A204.1 (cell line): Measurements from ENCODE around the gene CCDC71L.

Experiments
- FAIRE-seq: peaks from 2 replicates; lab custom pipeline; 2012; peaks lifted over from hg19 to GRCh38; lab: Jason Lieb, UNC

The CCDC71L gene

DNA sequence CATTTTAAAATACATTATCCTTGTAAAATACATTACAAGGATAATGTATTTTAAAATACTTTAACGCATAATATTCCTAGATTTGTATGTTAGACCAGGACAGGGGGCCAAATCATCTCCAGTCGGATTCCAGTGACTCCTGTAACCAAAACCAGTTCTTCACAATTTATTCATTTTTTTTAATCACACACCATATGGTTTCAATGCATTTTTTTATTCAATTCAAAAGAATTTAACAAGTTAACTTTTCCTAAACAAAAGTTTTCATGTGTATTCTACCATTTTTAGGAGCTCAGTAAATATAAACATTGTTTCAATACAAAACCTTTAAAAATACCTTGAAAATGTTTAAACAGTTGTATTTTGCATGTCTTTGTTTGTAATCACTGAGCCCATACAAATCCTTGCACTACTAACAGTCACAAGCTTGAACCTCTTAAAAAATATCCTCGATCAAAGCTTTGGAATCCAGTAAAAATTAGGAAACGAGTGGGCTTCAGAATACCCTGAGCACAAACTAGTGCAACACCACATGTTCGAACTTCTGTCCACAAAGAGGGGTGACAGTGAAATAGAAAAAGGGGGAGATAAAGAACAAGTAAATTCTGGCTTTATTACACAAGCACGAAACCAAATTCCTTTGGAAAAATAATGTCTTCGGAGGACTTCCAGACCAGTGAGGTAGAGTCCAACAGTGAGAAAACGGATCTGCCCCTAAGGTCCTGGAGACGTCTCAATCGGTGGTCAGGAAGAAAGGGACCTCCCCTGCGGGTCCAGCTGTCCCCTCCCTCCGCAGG, 1.6 kb downstream of the CCDC71L start:
- no peak for FAIRE-seq

DNA sequence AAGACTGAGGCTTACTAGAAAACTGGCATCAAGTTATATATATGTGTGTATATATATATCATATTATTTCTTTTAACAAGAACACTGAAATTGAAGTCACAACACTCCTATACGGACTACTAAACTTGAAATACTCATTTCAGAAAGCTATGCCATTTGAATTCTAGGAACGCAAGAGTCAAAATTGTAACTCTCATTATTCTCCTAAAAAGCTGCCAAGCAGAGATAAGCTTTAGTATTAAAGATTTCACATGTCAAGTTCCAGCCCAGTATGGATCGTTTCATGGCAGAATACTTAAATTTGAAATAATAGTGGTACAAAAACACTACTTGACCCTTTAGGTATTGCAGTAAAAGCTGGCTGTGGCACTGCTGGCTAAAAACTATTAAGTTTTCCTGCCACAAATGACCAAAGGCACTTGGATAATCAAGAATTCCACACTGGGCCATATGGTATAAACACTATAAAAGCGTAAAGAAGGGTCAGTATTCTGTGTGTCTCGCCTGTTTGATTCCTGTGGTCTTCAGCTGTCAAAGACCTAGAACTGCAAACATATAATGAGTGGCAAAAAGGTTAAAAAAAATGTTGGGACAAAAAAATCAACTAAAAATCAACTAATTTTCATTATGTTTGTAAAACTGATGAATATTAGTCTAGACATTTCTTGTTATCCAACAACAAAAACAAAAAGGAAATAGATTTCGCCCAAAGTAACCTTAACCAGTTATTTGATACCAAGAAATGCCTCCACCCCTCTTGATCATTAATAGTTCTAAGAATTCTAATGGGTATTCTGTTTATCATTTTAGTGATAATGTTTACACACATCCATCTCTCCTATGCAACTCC, 2.4 kb downstream of the CCDC71L start:
- FAIRE-seq: no peak

DNA sequence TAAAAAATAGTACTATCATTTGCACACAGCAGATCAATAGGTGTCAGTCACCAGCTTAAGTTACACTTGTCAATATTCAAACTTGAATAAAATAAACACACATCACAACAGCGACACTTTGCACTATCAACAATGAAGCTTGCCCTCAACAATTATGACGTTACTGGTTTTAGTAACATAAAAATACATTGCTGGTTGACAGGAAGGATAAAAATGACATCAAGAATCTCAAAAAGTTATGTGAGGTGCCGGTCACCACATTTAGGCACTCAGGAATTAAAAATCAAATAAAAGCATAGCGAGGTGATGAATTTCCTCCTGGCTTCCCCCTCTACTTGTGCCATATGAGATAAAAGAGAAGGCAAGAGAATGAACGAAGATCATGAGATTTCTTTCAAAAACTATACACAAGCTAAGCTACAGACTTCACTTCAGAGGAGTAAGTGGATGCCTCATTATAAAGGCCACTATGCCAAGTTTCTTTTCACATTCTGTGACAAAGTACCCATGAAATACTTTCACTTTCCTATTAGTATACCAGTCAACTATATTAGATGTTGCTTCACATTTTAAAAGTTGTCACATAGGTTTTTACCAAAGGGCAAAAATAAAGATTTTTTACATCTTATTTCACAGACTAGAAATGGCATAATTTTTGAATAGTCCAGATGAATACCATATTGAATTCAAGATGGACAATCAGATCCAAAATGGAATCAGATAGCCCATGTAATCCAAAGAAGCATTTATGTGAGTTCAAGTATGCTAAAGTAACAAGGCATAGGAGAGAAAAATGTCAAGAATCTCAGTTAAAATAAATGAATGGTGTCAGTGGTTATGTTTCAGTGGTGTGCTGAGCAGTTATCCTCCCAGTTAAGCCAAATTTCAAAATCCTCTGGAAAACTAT, 3.6 kb downstream of the CCDC71L start:
- no peak for FAIRE-seq

DNA sequence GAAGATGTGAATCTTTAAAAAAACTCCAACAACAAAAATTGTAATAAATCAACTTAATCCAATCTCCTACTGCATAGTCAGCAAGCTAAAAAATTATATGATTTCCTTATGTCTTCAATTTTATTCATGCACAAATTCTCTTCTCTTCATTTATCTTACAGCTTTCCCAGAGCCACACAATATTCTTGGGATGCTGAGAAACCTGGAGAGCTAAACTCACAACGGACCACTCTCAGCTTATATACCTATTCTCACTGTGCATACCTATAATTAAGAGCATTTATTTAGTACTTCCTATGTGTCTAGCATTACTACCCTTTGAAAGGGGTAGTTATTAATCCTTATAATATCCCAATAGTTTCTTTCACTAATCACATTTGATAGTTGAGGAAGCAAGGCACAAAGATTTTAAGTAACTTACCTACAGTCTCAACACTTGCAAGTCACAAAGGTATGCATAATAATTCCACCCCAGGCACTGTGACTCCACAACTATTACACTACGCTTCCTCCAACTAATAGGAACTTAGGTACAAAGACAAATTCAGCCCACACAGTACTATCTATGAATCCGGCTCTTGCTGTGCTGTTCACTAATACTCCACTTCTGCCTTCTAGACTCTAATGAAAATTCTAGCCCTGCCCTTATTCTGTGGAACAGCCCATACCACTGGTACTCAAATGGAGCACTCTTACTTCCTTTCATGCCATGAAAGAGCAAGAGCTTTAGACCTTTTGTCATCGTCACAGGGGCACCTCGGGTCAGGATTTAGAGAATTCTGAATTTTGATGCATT, 5.1 kb downstream of the CCDC71L start:
- FAIRE-seq: no peak

DNA sequence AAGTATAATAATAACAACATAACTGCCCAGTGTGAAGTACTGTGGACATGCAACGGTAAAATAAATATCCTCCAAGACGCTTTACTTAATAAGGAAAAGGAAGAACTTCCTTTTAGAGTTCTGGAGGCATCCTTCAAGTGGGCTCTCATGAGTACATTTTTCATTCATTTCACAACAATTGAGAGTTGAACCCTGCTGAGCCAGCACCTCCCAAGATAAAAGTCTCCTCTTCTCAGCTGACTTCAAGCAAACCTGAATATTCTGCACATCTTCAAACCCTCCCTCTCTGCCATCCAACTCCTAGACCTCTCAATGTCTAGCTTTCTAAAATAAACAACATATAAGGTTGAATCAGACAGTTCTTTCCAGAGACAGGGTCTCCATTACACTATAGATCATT, 7.5 kb downstream of the CCDC71L start:
- no peak for FAIRE-seq

DNA sequence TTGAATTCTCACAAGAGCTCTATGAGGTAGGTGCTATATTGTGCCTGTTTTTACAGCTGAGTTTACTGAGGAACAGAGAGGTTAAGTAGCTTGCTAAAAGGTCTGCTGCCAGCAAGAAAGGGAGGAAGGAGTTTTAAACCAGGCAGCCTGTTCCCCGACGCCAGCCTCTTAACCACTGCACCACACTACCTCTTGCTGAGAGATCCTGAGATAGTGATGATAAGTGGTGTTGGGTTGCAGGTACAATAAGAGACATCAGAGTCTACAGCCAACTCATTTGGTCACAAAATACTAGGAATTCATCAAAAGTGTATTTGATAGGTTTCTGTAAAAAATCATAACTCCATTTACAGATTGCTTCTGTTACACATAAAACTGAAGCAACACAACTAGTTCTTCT, 8.0 kb downstream of the CCDC71L start:
- FAIRE-seq: no peak

DNA sequence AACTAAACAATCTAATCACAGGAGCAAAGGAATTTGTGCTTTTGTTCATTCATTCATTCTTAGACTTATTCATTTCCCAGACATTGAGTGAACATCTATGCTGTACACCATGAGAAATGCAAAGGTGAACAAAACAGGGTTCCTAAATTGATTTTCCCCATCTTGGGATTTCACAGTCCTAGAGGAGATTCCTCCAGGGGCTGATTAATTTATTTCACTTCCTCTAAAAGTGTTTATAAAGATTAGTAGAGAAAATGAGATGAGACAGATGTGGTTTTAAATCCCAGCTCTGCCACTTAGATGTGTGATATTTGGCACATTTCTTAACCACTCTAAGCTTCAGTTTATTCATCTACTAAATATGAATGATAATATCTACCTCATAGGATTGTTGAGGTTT, 8.9 kb downstream of the CCDC71L start:
- FAIRE-seq: no peak

DNA sequence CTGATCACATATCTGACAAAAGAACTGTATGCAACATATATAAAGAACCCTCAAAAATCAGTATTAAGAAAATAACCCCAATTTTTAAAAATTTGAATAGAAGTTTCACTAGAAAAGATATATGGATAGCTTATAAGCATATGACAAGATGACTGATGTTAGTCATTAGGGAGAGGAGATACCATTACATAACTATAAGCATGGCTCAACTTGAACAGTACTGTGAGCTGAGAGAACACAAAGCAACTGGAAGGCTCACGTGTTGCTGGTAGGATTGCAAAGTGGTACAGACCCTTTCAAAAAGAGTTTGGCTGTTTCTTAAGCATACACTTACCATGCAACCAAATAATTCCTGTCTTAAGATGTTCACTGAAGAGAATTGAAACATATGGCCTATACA, 14.7 kb downstream of the CCDC71L start:
- FAIRE-seq: no peak

DNA sequence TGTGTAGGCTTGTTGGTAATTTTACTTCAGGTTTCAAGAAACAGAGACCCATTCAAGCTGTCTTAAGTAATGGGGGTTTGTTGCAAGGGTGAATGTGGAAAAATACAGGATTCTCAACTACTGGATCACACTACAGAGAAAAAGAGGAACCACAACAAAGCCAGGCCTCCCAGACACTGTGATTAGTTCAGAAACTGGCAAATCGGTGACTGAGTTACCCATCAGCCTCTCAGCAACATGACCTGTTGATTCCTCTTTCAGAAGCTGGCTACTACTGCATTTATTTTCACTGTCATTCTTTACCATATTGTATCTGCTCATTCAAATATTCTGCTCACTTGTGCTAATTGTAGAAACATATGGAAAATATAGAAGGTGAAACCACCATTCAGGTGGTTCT, 16.0 kb downstream of the CCDC71L start:
- FAIRE-seq: no peak

DNA sequence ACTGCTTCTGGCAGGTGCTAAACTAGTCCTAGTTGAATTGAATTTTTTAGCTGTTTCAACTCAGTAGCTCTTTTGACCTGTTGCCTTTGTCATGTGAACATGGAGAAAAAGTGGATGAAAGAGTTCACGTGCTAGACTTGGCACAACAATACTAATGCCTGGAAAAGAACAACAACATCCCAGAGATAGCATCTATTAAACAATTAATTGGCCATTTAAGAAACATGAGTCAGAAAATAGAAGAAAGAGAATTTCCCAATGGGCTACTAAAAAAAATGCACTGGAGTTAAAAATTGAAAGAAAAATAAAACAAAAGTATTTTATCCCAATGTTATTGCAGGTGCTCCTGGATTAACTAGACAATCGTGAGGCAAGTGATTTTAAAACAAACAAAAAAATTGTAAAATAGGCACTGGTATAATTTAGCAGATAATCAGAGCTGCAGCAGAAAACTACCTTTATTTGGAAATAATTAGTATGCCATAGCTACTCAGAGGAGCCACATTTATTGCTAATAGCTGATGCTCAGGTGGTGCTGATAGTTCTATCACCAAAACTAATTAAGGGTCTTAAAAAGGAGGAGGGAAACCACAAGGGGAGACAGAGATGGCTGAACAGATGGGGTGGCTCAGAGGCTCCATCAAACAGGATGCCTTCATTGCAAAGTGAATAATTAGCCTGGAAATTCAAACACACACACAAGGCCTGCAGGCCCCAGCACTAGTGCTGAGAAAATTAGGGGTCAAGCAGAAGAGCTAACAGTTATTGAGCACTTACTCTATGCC, 17.6 kb downstream of the CCDC71L start:
- no peak for FAIRE-seq

DNA sequence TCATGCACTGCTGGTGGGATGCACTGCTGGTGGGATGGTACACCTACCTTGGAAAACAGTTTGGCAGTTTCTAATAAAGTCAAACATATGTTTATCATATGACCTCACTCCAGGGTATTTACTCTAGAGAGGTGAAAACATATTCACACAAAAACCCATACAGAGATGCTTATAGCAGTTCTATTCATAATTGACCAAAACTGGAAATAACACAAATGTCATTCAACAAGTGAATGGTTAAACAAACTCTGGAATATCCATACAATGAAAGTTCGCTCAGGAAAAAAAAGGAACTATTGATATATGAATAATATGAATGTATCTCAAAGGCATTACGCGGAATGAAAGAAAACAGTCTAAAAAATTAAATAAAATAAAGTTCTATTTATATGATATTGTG, 19.5 kb downstream of the CCDC71L start:
- FAIRE-seq: no peak

DNA sequence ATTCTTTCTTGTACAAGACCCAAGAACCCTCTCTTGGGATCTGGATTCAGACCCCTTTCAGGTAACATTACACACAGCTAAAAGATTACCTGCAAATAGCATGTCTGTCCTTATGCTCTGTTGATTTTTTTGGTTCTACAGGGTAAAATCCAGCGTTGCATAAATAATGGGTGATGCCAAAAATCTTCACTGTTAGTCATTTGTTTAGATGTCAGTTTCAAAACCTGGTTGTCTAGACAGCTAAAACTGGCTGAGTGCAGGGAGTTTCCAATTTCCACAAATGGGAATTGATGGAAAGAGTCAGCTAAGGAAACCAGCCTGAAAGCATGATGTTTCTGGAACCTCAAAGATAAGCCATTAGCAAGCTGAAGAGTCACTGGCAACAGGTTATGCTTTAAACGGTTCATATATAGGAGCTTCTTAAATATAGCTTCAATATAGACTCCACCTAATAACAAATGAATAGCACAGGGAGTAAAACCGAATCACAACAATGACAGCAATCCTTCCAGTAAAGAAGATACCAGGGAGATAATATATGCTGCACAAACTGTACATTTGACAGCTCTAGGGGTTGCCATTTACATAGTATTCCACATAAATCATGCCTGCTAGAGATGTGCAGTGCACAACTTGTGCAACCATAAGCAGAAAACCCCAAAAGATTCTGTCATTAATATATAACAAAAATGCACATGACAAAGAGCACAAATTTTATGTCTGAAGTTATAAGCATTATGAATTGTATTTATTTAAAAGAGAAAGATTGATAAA, 20.4 kb downstream of the CCDC71L start:
- FAIRE-seq: no peak

DNA sequence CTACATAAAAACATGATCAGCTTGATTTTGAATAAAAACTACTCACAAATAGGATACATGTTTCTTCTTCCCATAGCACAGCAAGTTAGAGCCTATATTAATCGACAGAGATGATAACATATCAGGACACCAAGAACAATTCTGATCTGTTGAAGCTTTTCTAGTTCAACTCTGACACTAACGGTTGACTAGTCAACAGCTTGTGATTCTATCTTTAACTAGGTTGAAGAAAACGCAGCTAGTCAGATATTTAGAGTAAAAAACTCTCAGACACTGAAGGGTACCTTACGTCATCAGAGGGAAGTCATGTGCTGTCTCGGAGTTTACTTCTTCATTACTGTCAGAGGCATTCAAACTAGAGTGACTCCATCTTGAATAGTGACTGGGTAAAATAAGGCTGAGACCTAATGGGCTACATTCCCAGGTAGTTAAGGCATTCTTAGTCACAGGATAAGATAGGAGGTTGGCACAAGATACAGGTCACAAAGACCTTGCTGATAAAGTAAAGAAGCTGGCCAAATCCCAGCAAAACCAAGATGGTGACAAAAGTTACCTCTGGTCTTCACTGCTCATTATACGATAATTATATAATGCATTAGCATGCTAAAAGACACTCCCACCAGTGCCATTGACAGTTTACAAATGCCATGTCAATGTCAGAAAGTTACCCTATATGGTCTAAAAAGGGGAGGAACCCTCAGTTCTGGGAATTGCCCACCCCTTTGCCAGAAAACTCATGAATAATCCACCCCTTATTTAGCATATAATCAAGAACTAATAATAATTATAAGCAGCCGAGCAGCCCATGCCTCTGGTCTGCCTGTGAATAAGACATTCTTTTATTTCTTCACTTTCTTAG, 21.3 kb downstream of the CCDC71L start:
- FAIRE-seq: no peak

DNA sequence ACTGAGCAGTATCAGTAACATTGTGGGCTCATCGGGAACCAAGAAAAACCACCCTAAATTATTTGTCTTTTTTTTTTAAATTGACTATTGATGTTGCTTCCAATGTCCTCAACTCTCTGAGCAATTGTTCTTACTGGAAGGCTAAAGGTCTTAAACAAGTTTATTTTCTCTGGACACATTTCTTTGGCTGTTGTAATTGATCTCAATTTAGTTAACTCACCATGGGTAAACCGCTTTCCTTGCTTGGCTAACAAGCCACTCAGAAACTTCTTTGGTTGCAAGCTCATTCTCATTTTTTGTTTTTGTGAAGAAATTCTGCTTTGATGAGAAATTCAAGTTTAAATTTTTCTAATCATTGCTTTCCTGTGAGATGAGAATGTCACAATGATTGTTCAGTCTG, 25.5 kb downstream of the CCDC71L start:
- no peak for FAIRE-seq

DNA sequence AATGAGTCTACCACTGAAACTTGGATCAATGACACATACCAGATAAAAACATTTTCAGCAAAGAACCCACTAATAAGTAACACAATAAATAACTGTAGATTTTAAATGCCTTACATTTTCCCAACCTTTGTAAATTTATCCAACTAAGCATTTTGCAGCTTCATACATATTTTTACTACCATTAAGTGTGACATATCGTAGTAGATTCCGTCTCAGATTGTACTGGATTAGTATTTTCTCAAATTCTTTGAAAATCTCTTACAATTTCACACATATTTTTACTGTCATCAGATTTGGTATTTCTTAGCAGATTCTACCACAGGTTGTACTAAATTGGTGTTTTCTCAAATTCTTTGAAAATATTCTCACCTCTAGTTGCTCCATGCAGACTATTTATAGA, 26.0 kb downstream of the CCDC71L start:
- no peak for FAIRE-seq

DNA sequence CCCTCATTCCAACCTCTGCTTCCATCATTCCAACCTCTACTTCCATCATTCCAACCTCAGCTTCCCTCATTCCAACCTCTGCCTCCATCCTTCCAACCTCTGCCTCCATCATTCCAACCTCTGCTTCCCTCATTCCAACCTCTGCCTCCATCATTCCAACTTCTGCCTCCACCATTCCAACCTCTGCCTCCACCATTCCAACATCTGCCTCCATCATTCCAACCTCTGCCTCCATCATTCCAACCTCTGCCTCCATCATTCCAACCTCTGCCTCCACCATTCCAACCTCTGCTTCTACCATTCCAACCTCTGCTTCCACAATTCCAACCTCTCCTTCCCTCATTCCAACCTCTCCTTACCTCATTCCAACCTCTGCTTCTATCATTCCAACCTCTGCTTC, 30.3 kb downstream of the CCDC71L start:
- no peak for FAIRE-seq

DNA sequence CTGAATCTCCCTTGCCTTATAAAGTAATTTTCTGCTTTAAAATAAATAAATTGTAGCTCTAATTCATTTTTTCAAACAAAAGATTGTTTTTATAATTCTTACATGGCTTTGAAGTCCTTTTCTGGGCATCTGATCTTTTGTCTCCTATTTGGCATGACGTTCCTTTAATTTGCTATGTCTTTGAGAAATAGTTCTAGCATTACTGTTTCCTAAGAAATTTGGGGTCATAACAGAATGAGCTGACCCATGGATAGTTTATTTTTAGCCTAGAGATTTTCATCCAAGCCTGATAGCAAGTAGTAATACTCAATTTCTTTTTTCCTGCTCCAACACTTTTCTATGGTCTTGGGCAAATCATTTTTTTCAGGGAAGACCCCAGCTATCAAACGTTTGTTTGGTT, 31.4 kb downstream of the CCDC71L start:
- no peak for FAIRE-seq

DNA sequence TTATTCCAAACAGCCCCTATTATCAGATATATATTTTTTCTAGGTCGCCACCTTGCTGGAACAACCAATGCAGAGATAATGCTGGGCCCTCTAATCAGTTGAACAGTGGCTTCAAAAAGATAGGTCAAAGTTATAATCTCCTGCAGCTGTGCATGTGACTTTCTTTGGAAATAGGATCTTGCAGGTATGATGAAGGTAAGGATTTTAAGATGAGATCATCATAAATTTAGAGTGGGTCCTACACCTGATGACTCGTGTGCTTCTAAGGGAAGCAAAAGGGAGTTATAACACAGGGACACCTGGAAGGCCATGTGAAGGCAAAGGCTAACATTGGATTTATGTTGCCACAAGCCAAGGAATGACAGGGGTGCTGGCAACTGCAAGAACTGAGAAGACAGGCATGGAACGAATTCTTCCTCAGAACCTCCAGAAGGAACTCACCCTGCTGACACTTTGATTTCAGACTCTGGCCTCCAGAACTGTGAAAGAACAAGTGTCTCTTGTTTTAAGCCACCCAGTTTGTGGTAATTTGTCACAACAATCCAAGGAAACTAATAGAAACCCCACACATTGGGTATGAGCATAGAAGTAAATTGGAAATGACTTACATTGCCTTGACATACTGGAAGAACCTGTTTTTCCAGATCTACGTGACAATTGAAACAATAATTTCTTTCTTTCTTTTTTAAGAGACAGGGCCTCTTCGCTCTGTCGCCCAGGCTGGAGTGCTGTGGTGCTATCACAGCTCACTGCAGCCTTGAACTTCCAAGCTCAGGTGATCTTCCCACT, 34.4 kb downstream of the CCDC71L start:
- FAIRE-seq: no peak
